CD14-positive monocyte (primary cell): Measurements from ENCODE around the gene VCAM1. TPM values are rescaled to one million over a fixed set of nuclear protein-coding genes. Genes with fewer than 3 reads are reported as not detected.
"Not testable (repeated sequence)": the region's sequence is repeated elsewhere in the genome, so short reads cannot be mapped to it uniquely, and the experiment has no call there.

Experiments
- DNase-seq, 3 donors: peaks; one replicate each; pipeline ENCODE4 v3.0.0-alpha.2; 2011 to 2022
- H2AFZ ChIP-seq: 2 replicates; pipeline ENCODE4 v1.6.0; 2012; ENCODE audit warnings: mild to moderate bottlenecking, low read depth, low read length, inconsistent platforms; ENCODE audit not compliant: insufficient read depth, poor library complexity, severe bottlenecking
- H3K27ac ChIP-seq, 2 donors: 1 replicate in 1 of 2; 2 replicates in 1 of 2; pipeline ENCODE4 v1.5.1; 2012 to 2013; ENCODE audit warnings: low read length in 2 of 2, control low read depth in 1 of 2, inconsistent platforms in 1 of 2, low read depth in 1 of 2, mild to moderate bottlenecking in 1 of 2
- H3K27me3 ChIP-seq, 2 donors: one replicate each; pipeline versions ENCODE4 v1.6.0 to v1.6.1; 2011 to 2013; ENCODE audit warnings: low read length in 2 of 2; ENCODE audit not compliant: control insufficient read depth in 2 of 2, insufficient read depth in 2 of 2
- H3K36me3 ChIP-seq, 2 donors: replicated peaks in 1 of 2; 1 replicate in 1 of 2; 2 replicates in 1 of 2; pipeline versions ENCODE4 v1.5.1 to v1.6.1; 2012 to 2013; ENCODE audit warnings: low read length in 2 of 2, control low read depth in 1 of 2, inconsistent platforms in 1 of 2, mild to moderate bottlenecking in 1 of 2; ENCODE audit not compliant: insufficient read depth in 2 of 2, control insufficient read depth in 1 of 2
- H3K4me1 ChIP-seq, 2 donors: 1 replicate in 1 of 2; 2 replicates in 1 of 2; pipeline versions ENCODE4 v1.5.1 to v1.6.1; 2012 to 2013; ENCODE audit warnings: low read length in 2 of 2, control low read depth in 1 of 2, inconsistent platforms in 1 of 2, mild to moderate bottlenecking in 1 of 2, moderate library complexity in 1 of 2; ENCODE audit not compliant: insufficient read depth in 2 of 2, control insufficient read depth in 1 of 2
- H3K4me2 ChIP-seq: replicated peaks from 2 replicates; pipeline ENCODE3; 2012; ENCODE audit warnings: low read length, moderate library complexity, mild to moderate bottlenecking; ENCODE audit not compliant: poor library complexity, severe bottlenecking; ENCODE audit errors: extremely low read depth
- H3K4me3 ChIP-seq, 3 experiments: fragments of 200-600 bp in 1 of 3; sonication (generic) in 1 of 3; replicated peaks in 1 of 3; 1 replicate in 2 of 3; 2 replicates in 1 of 3; pipeline ENCODE4 v1.5.1; 2011 to 2013; ENCODE audit warnings: low read length in 3 of 3, mild to moderate bottlenecking in 3 of 3, control low read depth in 2 of 3, low read depth in 2 of 3, inconsistent platforms in 1 of 3, moderate library complexity in 1 of 3
- H3K79me2 ChIP-seq: 2 replicates; pipeline ENCODE4 v1.6.0; 2012; ENCODE audit warnings: mild to moderate bottlenecking, control low read depth, inconsistent platforms, low read length, moderate library complexity; ENCODE audit not compliant: insufficient read depth
- H3K9ac ChIP-seq: 2 replicates; pipeline ENCODE4 v1.6.0; 2017; ENCODE audit warnings: low read length, mild to moderate bottlenecking; ENCODE audit not compliant: insufficient read depth, poor library complexity, severe bottlenecking
- H3K9me3 ChIP-seq, 2 donors: replicated peaks in 1 of 2; 1 replicate in 1 of 2; 2 replicates in 1 of 2; pipeline versions ENCODE4 v1.5.1 to v1.6.1; 2012 to 2013; ENCODE audit warnings: low read length in 2 of 2, control low read depth in 1 of 2; ENCODE audit not compliant: control insufficient read depth in 1 of 2, insufficient read depth in 1 of 2
- H4K20me1 ChIP-seq: 2 replicates; pipeline ENCODE4 v1.6.0; 2012; ENCODE audit warnings: mild to moderate bottlenecking, low read length, control low read depth, moderate library complexity; ENCODE audit not compliant: insufficient read depth
- H3K27ac Mint-ChIP-seq, 7 donors: one replicate each; pipeline ENCODE4 v1.8.0; 2020; ENCODE audit warnings: mild to moderate bottlenecking in 7 of 7, mixed read lengths in 7 of 7, moderate library complexity in 6 of 7, inconsistent platforms in 2 of 7
- H3K27me3 Mint-ChIP-seq, 3 donors: one replicate each; pipeline ENCODE4 v1.8.0; 2021 to 2022; ENCODE audit warnings: low read depth in 3 of 3, mild to moderate bottlenecking in 3 of 3, mixed read lengths in 3 of 3, moderate library complexity in 3 of 3, inconsistent platforms in 1 of 3
- H3K36me3 Mint-ChIP-seq, 2 donors: one replicate each; pipeline ENCODE4 v1.8.0; 2020; ENCODE audit warnings: mixed read lengths in 2 of 2, inconsistent platforms in 1 of 2, mild to moderate bottlenecking in 1 of 2
- H3K4me1 Mint-ChIP-seq: one replicate; pipeline ENCODE4 v1.8.0; 2020; ENCODE audit warnings: mild to moderate bottlenecking, mixed read lengths
- H3K4me3 Mint-ChIP-seq, 2 donors: one replicate each; pipeline ENCODE4 v1.8.0; 2020; ENCODE audit warnings: mild to moderate bottlenecking in 2 of 2, mixed read lengths in 2 of 2, moderate library complexity in 1 of 2
- H3K9me3 Mint-ChIP-seq, 7 donors: one replicate each; pipeline ENCODE4 v1.8.0; 2020 to 2022; ENCODE audit warnings: mixed read lengths in 7 of 7, mild to moderate bottlenecking in 6 of 7, moderate library complexity in 6 of 7, inconsistent platforms in 2 of 7
- CTCF ChIP-seq: fragments of 200-600 bp; IDR thresholded peaks from one replicate; pipeline ENCODE4 v1.8.0; 2022; ENCODE audit warnings: antibody characterized with exemption, mild to moderate bottlenecking
- WGBS: methylation state at CpG from one replicate; pipeline ENCODE4 v1.1.5; 2013; ENCODE audit warnings: missing lambda C conversion rate; ENCODE audit not compliant: insufficient coverage; 5-methylcytosine and 5-hydroxymethylcytosine counted together
- intact Hi-C, 2 donors: fragments of 100-400 bp; cut with micrococcal nuclease; formaldehyde crosslinking; loops; one replicate each; pipeline versions ENCODE4 v1.15.0 to v1.15.1; 2023
- polyA plus RNA-seq, 3 donors: library from polyadenylated mRNA; depleted of rRNA in 1 of 3; unstranded in 2 of 3; stranded (reverse) in 1 of 3; fragments of 300-500 nt in 2 of 3; fragments of >200 nt in 1 of 3; fragmentation: Illumina TruSeq in 2 of 3; gene quantifications; 1 replicate in 2 of 3; 2 replicates in 1 of 3; pipeline ENCODE4 v1.2.3, GENCODE V29; 2012 to 2021

VCAM1 gene
- polyA plus RNA-seq, 3 donors, result not detected

- Histone ChIP-seq H3K36me3 (no peaks in the 10 kb centered on the region), H2AFZ (no peak overlapping the region), H3K9me3 (peaks cover 0 to 12% of the 10 kb centered on the region in 2 donors), H4K20me1 (no peaks in the 10 kb centered on the region), H3K79me2 (no peaks in the 10 kb centered on the region), H3K4me2 (no peak overlapping the region), H3K9ac (no peak overlapping the region), H3K27me3 (no peaks in the 10 kb centered on the region), H3K4me1 (no peaks in the 10 kb centered on the region), H3K27ac (no peak overlapping the region), H3K4me3 (no peak overlapping the region)
- no peak for TF ChIP-seq CTCF
- Mint-ChIP-seq H3K36me3 (no peaks in the 10 kb centered on the region), H3K27me3 (peaks cover 0 to 1% (median 1%) of the 10 kb centered on the region in 3 donors), H3K9me3 (peaks cover 5 to 16% (median 7%) of the 10 kb centered on the region in 7 donors), H3K27ac (no peak overlapping the region), H3K4me3 (no peak overlapping the region), H3K4me1 (no peaks in the 10 kb centered on the region)
- no peak for DNase-seq
- intact Hi-C loops, result no loop called here
Observed at GRCh38 chr1:100778748-100779147, 59.2 kb downstream of the VCAM1 start.

- H3K36me3 Mint-ChIP-seq, result no peaks in the 10 kb centered on the region
- Histone ChIP-seq H3K9me3 (peaks cover 0 to 12% of the 10 kb centered on the region in 2 donors), H3K27ac (no peak overlapping the region), H3K4me1 (no peaks in the 10 kb centered on the region), H3K36me3 (no peaks in the 10 kb centered on the region), H3K79me2 (no peaks in the 10 kb centered on the region), H3K4me2 (no peak overlapping the region), H3K9ac (no peak overlapping the region), H2AFZ (no peak overlapping the region), H3K27me3 (no peaks in the 10 kb centered on the region), H3K4me3 (no peak overlapping the region), H4K20me1 (no peaks in the 10 kb centered on the region)
- no peak overlapping the region for H3K4me3 Mint-ChIP-seq
- H3K27me3 Mint-ChIP-seq, result no peaks in the 10 kb centered on the region
- H3K9me3 Mint-ChIP-seq, result peaks cover 5 to 15% (median 8%) of the 10 kb centered on the region in 7 donors
- no peak for TF ChIP-seq CTCF
- intact Hi-C loops, result no loop called here
- H3K27ac Mint-ChIP-seq, result no peak overlapping the region
- no peak for DNase-seq
- H3K4me1 Mint-ChIP-seq, result peaks cover 4% of the 10 kb centered on the region
Observed at GRCh38 chr1:100780814-100781213, 61.3 kb downstream of the VCAM1 start.

GRCh38 chr1:100781728-100782127, 62.2 kb downstream of the VCAM1 start:
- H3K9me3 ChIP-seq, result peaks cover 0 to 12% of the 10 kb centered on the region in 2 donors
- peaks cover 5 to 13% (median 8%) of the 10 kb centered on the region in 7 donors for H3K9me3 Mint-ChIP-seq
- intact Hi-C loops, H3K36me3 Mint-ChIP-seq, H3K27ac Mint-ChIP-seq, DNase-seq, H3K4me1 Mint-ChIP-seq, H3K27me3 Mint-ChIP-seq, H3K79me2 ChIP-seq, H3K4me3 ChIP-seq, H3K36me3 ChIP-seq, H3K9ac ChIP-seq, H3K27me3 ChIP-seq, H2AFZ ChIP-seq, H4K20me1 ChIP-seq, H3K4me3 Mint-ChIP-seq, H3K4me2 ChIP-seq, H3K4me1 ChIP-seq, H3K27ac ChIP-seq: not testable (repeated sequence)
- 93% methylated on average over 1 of the region's 3 CpGs for WGBS
